ENCODE results near the gene NPAT. TPM values are rescaled to one million over a fixed set of nuclear protein-coding genes. Genes with fewer than 3 reads are reported as not detected.
A peak's percentile ranks its signal among the peaks of the same experiment; 100 is the strongest.

NPAT gene
- total and polyA plus RNA-seq, 2 of the 13 experiments (the other 11 are each of a cell fraction or from before 2014, with no cell fraction given): 4.4 to 11.2 TPM

- TF ChIP-seq KDM2A (CRISPR knock-in tag; IDR thresholded peaks at IDR 0.05; ENCODE audit: borderline replicate concordance, low read depth) (no peak), ZNF496 (CRISPR knock-in tag; IDR thresholded peaks at IDR 0.05; ENCODE audit: insufficient replicate concordance) (no peak), DDIT3 (CRISPR knock-in tag; IDR thresholded peaks at IDR 0.05) (no peak), GFI1 (CRISPR knock-in tag; IDR thresholded peaks at IDR 0.05; ENCODE audit: borderline replicate concordance) (no peak; the same call in 1 of the 2 replicates), ONECUT2 (CRISPR knock-in tag; IDR thresholded peaks at IDR 0.05) (0 out of 2 replicates have a peak, but pooled peaks have one; percentile 28), HNF1A (IDR thresholded peaks at IDR 0.05; ENCODE audit: low read depth) (no peak), HNF1A (CRISPR knock-in tag; IDR thresholded peaks at IDR 0.05; ENCODE audit: borderline replicate concordance) (no peak), NAIF1 (CRISPR knock-in tag; IDR thresholded peaks at IDR 0.05; ENCODE audit: borderline replicate concordance) (no peak), CENPBD1 (CRISPR knock-in tag; IDR thresholded peaks at IDR 0.05; ENCODE audit: borderline replicate concordance, low read depth) (no peak), ZNF430 (CRISPR knock-in tag; IDR thresholded peaks at IDR 0.05) (peak; percentile 25; the same call in 1 of the 2 replicates), HIC2 (CRISPR knock-in tag; IDR thresholded peaks at IDR 0.05; ENCODE audit: low read depth) (no peak), ZNF670 (CRISPR knock-in tag; IDR thresholded peaks at IDR 0.05; ENCODE audit: borderline replicate concordance) (no peak; the same call in 1 of the 2 replicates), ZNF784 (CRISPR knock-in tag; IDR thresholded peaks at IDR 0.05; ENCODE audit: borderline replicate concordance) (0 out of 2 replicates have a peak, but pooled peaks have one; percentile 4), ZBTB21 (CRISPR knock-in tag; IDR thresholded peaks at IDR 0.05) (no peak), MLXIP (CRISPR knock-in tag; IDR thresholded peaks at IDR 0.05; ENCODE audit: borderline replicate concordance) (no peak), KDM5A (IDR thresholded peaks at IDR 0.05; ENCODE audit: borderline replicate concordance, low read length) (0 out of 2 replicates have a peak, but pooled peaks have one; percentile 66), ZFP36L2 (CRISPR knock-in tag; IDR thresholded peaks at IDR 0.05) (no peak)
Measured at GRCh38 chr11:108223348-108224149, 1.1 kb upstream of the NPAT start (continued).

All from HepG2 (cell line).